Panc1 (cell line): ENCODE results near the gene CD4.

Source experiments
- POLR2AphosphoS5 ChIP-seq: IDR thresholded peaks from 2 replicates; pipeline ENCODE4 v1.6.1; 2012; ENCODE audit warnings: mild to moderate bottlenecking, low read depth, low read length, moderate library complexity
- SIN3A ChIP-seq: IDR thresholded peaks from 2 replicates; pipeline ENCODE4 v1.6.1; 2012; ENCODE audit warnings: low read depth, mild to moderate bottlenecking, low read length, moderate library complexity, borderline replicate concordance; ENCODE audit not compliant: insufficient read depth
- TCF7L2 ChIP-seq: IDR thresholded peaks from 2 replicates; pipeline ENCODE4 v1.6.1; 2011; ENCODE audit warnings: mild to moderate bottlenecking, low read depth, low read length, inconsistent platforms
- TF ChIP-seq, protein P1 (sequence below): fragments of 450-650 bp; IDR thresholded peaks from 2 replicates; pipeline ENCODE4 v1.5.1; 2017; ENCODE audit warnings: mild to moderate bottlenecking
- TF ChIP-seq, protein P2 (sequence below), 2 experiments: IDR thresholded peaks; 2 replicates each; pipeline ENCODE4 v1.6.1; 2011 to 2012; ENCODE audit warnings: low read depth in 2 of 2, control low read depth in 1 of 2, low read length in 1 of 2, mild to moderate bottlenecking in 1 of 2, moderate library complexity in 1 of 2; ENCODE audit not compliant: insufficient read depth in 1 of 2

DNA sequence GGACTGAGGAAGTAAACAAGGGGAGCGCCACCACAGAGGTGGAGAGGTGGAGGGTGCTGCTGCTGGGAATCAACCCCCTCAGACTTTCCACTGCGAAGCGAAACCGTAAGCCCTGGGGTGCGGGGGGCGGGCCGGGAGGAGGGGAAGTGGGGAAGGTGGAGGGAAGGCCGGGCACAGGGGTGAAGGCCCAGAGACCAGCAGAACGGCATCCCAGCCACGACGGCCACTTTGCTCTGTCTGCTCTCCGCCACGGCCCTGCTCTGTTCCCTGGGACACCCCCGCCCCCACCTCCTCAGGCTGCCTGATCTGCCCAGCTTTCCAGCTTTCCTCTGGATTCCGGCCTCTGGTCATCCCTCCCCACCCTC is 17.0 kb upstream of the CD4 start, which contains the start of gene LAG3:
- TF ChIP-seq, protein P1, sequence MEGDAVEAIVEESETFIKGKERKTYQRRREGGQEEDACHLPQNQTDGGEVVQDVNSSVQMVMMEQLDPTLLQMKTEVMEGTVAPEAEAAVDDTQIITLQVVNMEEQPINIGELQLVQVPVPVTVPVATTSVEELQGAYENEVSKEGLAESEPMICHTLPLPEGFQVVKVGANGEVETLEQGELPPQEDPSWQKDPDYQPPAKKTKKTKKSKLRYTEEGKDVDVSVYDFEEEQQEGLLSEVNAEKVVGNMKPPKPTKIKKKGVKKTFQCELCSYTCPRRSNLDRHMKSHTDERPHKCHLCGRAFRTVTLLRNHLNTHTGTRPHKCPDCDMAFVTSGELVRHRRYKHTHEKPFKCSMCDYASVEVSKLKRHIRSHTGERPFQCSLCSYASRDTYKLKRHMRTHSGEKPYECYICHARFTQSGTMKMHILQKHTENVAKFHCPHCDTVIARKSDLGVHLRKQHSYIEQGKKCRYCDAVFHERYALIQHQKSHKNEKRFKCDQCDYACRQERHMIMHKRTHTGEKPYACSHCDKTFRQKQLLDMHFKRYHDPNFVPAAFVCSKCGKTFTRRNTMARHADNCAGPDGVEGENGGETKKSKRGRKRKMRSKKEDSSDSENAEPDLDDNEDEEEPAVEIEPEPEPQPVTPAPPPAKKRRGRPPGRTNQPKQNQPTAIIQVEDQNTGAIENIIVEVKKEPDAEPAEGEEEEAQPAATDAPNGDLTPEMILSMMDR: no peak
- TF ChIP-seq, protein P2, sequence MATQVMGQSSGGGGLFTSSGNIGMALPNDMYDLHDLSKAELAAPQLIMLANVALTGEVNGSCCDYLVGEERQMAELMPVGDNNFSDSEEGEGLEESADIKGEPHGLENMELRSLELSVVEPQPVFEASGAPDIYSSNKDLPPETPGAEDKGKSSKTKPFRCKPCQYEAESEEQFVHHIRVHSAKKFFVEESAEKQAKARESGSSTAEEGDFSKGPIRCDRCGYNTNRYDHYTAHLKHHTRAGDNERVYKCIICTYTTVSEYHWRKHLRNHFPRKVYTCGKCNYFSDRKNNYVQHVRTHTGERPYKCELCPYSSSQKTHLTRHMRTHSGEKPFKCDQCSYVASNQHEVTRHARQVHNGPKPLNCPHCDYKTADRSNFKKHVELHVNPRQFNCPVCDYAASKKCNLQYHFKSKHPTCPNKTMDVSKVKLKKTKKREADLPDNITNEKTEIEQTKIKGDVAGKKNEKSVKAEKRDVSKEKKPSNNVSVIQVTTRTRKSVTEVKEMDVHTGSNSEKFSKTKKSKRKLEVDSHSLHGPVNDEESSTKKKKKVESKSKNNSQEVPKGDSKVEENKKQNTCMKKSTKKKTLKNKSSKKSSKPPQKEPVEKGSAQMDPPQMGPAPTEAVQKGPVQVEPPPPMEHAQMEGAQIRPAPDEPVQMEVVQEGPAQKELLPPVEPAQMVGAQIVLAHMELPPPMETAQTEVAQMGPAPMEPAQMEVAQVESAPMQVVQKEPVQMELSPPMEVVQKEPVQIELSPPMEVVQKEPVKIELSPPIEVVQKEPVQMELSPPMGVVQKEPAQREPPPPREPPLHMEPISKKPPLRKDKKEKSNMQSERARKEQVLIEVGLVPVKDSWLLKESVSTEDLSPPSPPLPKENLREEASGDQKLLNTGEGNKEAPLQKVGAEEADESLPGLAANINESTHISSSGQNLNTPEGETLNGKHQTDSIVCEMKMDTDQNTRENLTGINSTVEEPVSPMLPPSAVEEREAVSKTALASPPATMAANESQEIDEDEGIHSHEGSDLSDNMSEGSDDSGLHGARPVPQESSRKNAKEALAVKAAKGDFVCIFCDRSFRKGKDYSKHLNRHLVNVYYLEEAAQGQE (IDR thresholded peaks at IDR 0.05; ENCODE audit: insufficient read depth in 1 of 2, low read depth in 2 of 2, low read length in 1 of 2): no peak
- TF ChIP-seq TCF7L2 (no peak), POLR2AphosphoS5 (no peak), SIN3A (no peak)
